Measurements from ENCODE around the gene WDR91. TPM values are rescaled to one million over a fixed set of nuclear protein-coding genes. Genes with fewer than 3 reads are reported as not detected.

WDR91 gene
- total RNA-seq, 1 donor from 2014 or later: 23.1 TPM

DNA sequence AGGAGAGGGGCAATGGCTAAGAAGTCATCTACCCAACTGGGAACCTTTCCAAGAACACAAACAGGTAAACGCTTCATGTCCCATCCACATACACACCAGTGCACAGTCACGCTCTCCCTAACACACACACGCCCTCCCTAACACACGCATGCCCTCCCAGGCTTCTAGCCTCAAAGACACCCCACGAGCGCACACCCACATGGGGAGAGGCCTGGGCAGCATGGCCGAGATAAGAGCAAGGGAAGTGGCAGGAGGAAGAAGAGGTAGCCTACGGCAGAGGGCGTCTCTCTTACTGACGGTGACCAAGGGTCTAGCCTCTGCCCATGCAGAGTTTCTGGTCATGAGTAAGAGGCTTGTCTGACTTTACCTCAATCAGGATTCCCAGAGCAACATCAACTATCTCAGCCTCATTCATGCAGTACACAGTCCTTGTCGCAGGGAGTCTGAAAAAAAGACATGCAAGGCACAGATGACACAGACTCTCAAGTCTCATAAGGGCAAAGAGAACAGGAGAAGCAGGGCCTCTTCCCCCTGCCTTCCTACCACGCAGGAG, 43.9 kb downstream of the WDR91 start:
- H3K27ac Mint-ChIP-seq: no peak overlapping the region
- peaks cover 2% of the 10 kb centered on the region for H3K9me3 Mint-ChIP-seq (ENCODE audit: low read depth)
- peak overlapping the region; percentile 9 for H3K4me3 Mint-ChIP-seq (ENCODE audit: low read depth)
- TF ChIP-seq, protein P1, sequence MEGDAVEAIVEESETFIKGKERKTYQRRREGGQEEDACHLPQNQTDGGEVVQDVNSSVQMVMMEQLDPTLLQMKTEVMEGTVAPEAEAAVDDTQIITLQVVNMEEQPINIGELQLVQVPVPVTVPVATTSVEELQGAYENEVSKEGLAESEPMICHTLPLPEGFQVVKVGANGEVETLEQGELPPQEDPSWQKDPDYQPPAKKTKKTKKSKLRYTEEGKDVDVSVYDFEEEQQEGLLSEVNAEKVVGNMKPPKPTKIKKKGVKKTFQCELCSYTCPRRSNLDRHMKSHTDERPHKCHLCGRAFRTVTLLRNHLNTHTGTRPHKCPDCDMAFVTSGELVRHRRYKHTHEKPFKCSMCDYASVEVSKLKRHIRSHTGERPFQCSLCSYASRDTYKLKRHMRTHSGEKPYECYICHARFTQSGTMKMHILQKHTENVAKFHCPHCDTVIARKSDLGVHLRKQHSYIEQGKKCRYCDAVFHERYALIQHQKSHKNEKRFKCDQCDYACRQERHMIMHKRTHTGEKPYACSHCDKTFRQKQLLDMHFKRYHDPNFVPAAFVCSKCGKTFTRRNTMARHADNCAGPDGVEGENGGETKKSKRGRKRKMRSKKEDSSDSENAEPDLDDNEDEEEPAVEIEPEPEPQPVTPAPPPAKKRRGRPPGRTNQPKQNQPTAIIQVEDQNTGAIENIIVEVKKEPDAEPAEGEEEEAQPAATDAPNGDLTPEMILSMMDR (IDR thresholded peaks at IDR 0.05; ENCODE audit: unreplicated experiment): no peak
- peaks cover 25% of the 10 kb centered on the region for H3K4me1 Mint-ChIP-seq (ENCODE audit: low read depth)
- H3K27me3 Mint-ChIP-seq: no peaks in the 10 kb centered on the region
- peaks cover 24% of the 10 kb centered on the region for H3K36me3 Mint-ChIP-seq (ENCODE audit: insufficient read depth)
- DNase-seq (ENCODE audit: low spot score, unreplicated experiment): no peak

DNA sequence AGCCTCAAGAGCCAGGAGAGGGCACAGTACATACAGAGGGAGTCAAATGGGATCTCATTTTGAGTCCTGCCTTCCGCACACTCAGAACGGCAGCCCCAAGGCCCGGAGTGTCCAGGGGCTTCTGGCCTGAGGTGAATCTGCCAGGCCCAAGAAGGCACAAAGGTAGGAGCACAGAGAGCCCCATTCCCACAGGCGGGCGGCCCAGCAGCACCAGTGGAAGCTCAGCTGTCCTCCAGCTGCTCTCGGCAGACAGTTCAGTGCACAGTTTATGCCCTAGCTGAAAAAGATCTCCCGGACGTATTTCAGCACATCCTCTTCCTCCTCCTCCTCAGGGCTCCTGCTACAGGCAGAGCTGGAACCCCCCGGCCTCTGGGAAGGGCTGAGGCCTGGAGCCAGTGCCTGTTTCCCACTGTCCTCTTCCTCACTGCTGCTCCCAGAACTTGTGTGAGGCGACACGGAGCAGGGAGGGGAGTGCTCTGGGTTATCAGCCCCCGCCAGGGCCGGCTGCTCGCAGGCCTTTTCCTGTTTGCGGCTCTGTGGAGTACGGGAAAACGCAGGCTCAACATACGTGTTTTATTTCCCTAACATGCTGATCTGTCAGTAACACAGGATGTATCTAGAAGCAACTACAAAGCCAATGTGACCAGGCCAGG, 44.9 kb downstream of the WDR91 start:
- no peak for DNase-seq (ENCODE audit: low spot score, unreplicated experiment)
- no peak overlapping the region for H3K27ac Mint-ChIP-seq
- H3K4me1 Mint-ChIP-seq (ENCODE audit: low read depth): peaks cover 25% of the 10 kb centered on the region
- peaks cover 31% of the 10 kb centered on the region for H3K36me3 Mint-ChIP-seq (ENCODE audit: insufficient read depth)
- H3K9me3 Mint-ChIP-seq (ENCODE audit: low read depth): peaks cover 7% of the 10 kb centered on the region
- TF ChIP-seq, protein P1 (IDR thresholded peaks at IDR 0.05; ENCODE audit: unreplicated experiment): no peak
- no peak overlapping the region for H3K4me3 Mint-ChIP-seq (ENCODE audit: low read depth)
- H3K27me3 Mint-ChIP-seq: no peaks in the 10 kb centered on the region

DNA sequence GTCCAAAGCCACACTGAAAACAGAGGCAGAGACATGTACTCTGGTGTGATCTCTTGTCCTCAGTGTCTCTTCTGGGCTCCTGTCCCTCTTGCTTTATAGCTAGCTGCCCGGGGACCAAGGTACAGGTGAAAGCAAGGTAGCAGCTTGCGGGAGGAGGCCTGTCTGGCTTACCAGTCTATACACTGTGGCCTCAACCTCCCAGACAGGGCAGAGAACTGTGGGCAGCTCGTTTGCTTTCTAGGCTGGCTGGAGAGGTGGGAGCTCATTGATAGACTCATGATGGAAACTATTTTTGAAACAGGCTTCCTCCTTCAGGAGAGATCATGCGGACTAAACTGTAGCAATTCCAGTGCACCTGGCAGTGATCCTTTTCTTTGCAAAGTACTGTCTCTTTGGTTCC, 45.5 kb downstream of the WDR91 start:
- H3K9me3 Mint-ChIP-seq (ENCODE audit: low read depth): peaks cover 7% of the 10 kb centered on the region
- DNase-seq (ENCODE audit: low spot score, unreplicated experiment): no peak
- H3K4me1 Mint-ChIP-seq (ENCODE audit: low read depth): peaks cover 25% of the 10 kb centered on the region
- H3K4me3 Mint-ChIP-seq (ENCODE audit: low read depth): no peak overlapping the region
- H3K27ac Mint-ChIP-seq: no peak overlapping the region
- peaks cover 37% of the 10 kb centered on the region for H3K36me3 Mint-ChIP-seq (ENCODE audit: insufficient read depth)
- TF ChIP-seq, protein P1 (IDR thresholded peaks at IDR 0.05; ENCODE audit: unreplicated experiment): no peak
- no peaks in the 10 kb centered on the region for H3K27me3 Mint-ChIP-seq

DNA sequence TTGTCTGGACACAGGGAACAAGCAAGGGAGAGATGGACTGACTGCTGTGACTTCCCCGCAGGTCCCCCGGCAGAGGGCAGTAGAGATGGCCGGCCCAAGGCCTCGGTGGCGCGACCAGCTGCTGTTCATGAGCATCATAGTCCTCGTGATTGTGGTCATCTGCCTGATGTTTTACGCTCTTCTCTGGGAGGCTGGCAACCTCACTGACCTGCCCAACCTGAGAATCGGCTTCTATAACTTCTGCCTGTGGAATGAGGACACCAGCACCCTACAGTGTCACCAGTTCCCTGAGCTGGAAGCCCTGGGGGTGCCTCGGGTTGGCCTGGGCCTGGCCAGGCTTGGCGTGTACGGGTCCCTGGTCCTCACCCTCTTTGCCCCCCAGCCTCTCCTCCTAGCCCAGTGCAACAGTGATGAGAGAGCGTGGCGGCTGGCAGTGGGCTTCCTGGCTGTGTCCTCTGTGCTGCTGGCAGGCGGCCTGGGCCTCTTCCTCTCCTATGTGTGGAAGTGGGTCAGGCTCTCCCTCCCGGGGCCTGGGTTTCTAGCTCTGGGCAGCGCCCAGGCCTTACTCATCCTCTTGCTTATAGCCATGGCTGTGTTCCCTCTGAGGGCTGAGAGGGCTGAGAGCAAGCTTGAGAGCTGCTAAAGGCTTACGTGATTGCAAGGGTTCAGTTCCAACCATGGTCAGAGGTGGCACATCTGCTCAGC, 46.8 kb downstream of the WDR91 start:
- TF ChIP-seq, protein P1 (IDR thresholded peaks at IDR 0.05; ENCODE audit: unreplicated experiment): no peak
- peaks cover 32% of the 10 kb centered on the region for H3K4me1 Mint-ChIP-seq (ENCODE audit: low read depth)
- no peaks in the 10 kb centered on the region for H3K27me3 Mint-ChIP-seq
- DNase-seq (ENCODE audit: low spot score, unreplicated experiment): no peak
- H3K36me3 Mint-ChIP-seq (ENCODE audit: insufficient read depth): peaks cover 44% of the 10 kb centered on the region
- H3K4me3 Mint-ChIP-seq (ENCODE audit: low read depth): no peak overlapping the region
- peaks cover 7% of the 10 kb centered on the region for H3K9me3 Mint-ChIP-seq (ENCODE audit: low read depth)
- no peak overlapping the region for H3K27ac Mint-ChIP-seq

DNA sequence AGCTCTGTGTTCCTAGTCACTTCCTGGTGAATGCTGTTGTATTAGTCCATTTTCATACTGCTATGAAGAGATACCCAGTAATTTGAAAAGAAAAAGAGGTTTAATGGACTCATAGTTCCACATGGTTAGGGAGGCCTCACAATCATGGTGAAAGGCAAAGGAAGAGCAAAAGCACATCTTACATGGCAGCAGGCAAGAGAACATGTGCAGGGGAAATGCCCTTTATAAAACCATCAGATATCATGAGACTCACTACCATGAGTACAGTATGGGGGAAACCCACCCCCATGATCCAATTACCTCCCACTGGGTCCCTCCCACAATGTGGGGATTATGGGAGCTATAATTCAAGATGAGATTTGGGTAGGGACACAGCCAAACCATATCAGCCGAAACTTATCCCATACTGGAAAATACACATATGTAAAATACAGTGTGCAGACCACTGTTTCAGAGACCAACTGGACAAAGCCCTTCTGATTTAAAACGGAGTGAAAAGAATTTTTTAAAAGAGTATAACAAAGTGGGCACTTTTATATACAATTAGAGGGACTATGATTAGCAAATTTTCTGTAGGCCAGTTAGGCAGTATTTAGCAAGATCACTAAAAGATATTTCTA, 48.8 kb downstream of the WDR91 start:
- H3K4me1 Mint-ChIP-seq (ENCODE audit: low read depth): peaks cover 20% of the 10 kb centered on the region
- peaks cover 45% of the 10 kb centered on the region for H3K36me3 Mint-ChIP-seq (ENCODE audit: insufficient read depth)
- H3K4me3 Mint-ChIP-seq (ENCODE audit: low read depth): no peak overlapping the region
- peaks cover 9% of the 10 kb centered on the region for H3K9me3 Mint-ChIP-seq (ENCODE audit: low read depth)
- TF ChIP-seq, protein P1 (IDR thresholded peaks at IDR 0.05; ENCODE audit: unreplicated experiment): no peak
- H3K27ac Mint-ChIP-seq: no peak overlapping the region
- no peak for DNase-seq (ENCODE audit: low spot score, unreplicated experiment)
- H3K27me3 Mint-ChIP-seq: no peaks in the 10 kb centered on the region
